Measurements from ENCODE around the gene IL21R. TPM values are rescaled to one million over a fixed set of nuclear protein-coding genes. Genes with fewer than 3 reads are reported as not detected.
"Not testable (repeated sequence)": the region's sequence is repeated elsewhere in the genome, so short reads cannot be mapped to it uniquely, and the experiment has no call there.

Gene IL21R
- total RNA-seq, 1 donor from 2014 or later, result 0.82 TPM

- DNase-seq, result no peak
These were observed 42.0 kb downstream of the IL21R start for GRCh38 chr16:27444015-27444414.

- DNase-seq, result no peak
These were observed 42.5 kb downstream of the IL21R start for GRCh38 chr16:27444470-27444869.

GRCh38 chr16:27445502-27446175 lies 43.7 kb downstream of the IL21R start:
- DNase-seq, result no peak

- DNase-seq, result no peak
These were observed 44.7 kb downstream of the IL21R start for GRCh38 chr16:27446721-27447120.

DNA sequence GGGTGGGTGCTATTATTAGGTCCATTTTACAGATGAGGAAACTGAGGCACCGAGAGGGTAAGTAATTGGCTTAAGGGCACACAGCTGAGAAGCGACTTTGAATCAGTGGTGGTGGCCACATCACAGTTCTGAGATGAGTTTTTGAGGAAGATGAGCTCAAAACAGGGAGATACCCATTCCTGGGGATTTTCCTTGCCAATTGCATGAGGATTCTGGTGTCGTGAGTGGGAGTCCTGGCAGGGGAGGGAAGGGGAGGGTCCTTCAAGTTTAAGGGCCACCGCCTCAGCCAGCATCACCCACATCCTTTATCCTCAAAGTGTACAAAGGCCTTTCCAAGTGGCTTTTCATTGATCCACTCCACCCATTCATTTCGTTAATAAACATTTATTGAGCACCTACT lies 45.3 kb downstream of the IL21R start:
- no peak for DNase-seq

- peak; percentile 86 for DNase-seq
These were observed 46.8 kb downstream of the IL21R start for GRCh38 chr16:27448532-27449433.

GRCh38 chr16:27449434-27450195 lies 47.6 kb downstream of the IL21R start:
- DNase-seq, result no peak

- DNase-seq, result no peak
These were observed 48.2 kb downstream of the IL21R start for GRCh38 chr16:27450196-27450549.

GRCh38 chr16:27452569-27453493 lies 50.9 kb downstream of the IL21R start:
- DNase-seq, result no peak

- DNase-seq, result no peak
These were observed 51.5 kb downstream of the IL21R start for GRCh38 chr16:27453494-27453825.

- no peak for DNase-seq
These were observed 53.7 kb downstream of the IL21R start for GRCh38 chr16:27455700-27456099.

DNA sequence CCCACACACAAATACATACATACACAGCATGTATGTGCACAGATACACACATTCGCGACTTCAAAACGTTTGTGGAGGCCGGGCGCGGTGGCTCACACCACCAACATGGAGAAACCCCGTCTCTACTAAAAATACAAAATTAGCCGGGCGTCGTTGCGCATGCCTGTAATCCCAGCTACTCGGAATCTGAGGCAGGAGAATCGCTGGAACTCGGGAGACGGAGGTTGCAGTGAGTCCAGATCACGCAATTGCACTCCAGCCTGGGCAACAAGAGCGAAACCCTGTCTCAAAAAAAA lies 55.6 kb downstream of the IL21R start:
- not testable (repeated sequence) for DNase-seq

DNA sequence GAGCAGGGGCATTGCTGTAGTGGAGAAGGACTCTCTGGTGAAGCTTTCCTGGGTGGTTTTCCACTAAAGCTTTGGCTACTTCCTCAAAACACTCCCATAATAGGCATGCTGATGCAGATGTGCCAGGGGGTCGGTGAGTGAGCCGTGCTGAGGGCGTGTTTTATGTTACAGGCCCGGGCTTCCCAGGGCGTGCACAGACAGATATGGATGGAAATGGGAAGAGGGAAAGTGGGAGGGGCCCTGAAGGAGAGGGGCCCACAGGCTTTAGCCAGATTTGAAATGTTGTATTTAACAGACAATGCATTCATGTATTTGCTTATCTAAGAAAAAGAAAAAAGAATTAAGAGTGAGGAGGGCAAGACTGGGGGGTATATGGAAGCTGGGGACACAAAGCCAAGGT lies 56.3 kb downstream of the IL21R start:
- DNase-seq, result peak; percentile 66

GRCh38 chr16:27458987-27459688 lies 57.2 kb downstream of the IL21R start:
- DNase-seq, result no peak

DNA sequence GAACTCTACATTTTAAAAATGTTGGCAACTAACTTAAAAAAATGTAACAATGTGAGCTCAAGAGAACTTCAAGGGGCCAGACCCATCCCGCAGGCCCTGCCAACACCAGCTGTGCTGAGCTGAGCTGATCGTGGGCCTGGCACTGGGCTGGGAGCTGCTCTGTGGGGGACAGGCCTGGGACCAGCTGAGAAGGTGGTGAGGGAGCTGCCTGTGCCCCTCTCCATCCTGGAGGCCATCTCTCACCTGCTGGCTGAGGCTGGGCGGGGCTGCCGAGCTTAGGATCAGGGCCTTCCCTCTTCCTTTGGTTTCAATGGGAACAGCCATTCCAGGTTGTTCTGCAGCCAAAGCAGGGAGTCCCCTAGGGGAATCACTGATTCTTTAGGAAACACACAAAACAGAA lies 58.2 kb downstream of the IL21R start:
- peak; percentile 22 for DNase-seq

- DNase-seq, result no peak
These were observed 58.9 kb downstream of the IL21R start for GRCh38 chr16:27460663-27461482.

DNA sequence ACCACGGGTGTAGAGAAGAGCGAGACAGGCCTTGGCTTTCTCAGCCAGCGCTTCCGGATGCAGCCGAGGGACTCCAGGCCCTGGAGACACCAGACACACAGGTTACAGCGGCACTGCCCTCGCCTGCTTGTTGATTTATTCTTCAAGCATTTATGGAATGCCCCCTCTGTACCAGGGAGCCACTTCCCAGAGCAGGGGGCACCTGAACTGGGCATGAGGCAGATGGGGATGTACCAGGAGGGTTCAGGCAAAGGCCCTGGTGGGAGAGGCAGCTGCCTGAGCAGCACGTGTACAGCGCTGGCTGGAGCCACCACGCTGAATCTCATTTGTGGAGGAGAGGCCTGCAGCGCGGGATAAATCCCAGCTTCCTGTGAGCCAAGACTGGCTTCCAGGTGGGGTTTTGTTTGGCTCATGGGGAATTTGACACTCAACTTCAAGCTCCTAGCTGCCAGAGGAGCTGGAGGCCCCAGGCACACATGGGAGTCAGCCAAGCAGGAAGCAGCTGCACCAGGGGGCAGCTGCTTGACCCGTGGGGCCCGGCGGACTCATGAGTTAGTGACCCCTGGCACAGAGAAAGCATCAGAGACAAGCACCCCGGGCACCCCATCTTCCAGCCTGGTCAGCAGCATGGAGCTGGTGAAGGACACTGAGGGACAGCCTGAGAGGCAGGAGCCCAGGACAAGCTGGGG lies 59.7 kb downstream of the IL21R start:
- peak; percentile 77 for DNase-seq

DNA sequence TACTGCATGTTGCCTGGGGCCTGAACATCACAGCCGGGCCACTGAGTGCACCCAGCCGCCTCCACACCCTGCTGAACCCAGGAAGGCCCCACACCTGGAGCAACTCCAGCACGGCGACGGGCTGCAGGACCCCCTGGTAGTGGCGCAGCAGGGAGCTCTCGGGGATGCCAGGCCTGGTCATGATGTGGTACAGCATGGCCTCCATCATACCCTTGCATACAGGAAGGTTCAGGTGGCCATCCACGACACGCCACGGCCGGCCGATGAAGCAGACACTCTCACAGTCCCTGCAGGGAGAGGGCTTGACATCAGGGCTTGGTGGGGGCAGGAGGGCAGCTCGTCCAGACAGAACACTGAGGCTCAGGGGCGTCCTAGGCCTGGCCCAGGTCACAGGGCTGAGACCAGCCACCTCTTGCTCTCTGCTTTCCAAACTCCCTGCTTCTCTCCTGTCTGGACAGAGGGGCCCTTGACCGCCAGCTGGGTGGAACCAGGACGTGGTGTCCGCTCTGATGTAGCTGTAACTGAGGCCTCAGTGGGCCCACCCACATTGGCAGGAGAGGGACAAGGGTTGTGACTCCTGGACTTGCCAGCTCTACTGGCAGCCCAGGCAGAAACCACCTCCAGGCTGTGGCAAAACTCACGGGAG lies 60.3 kb downstream of the IL21R start:
- no peak for DNase-seq

Measured in tongue (tissue), 2 donors.